Astrocyte (in vitro differentiated cells and primary cell): Measurements from ENCODE around the gene BOD1L1. TPM values are rescaled to one million over a fixed set of nuclear protein-coding genes. Genes with fewer than 3 reads are reported as not detected.
"Not testable (repeated sequence)": the region's sequence is repeated elsewhere in the genome, so short reads cannot be mapped to it uniquely, and the experiment has no call there.

Experiments
- DNase-seq: peaks from one replicate; pipeline ENCODE4 v3.0.0-alpha.2; 2010; ENCODE audit warnings: low read depth
- FAIRE-seq: peaks from 2 replicates; lab custom pipeline; 2011; peaks lifted over from hg19 to GRCh38; lab: Jason Lieb, UNC
- H2AFZ ChIP-seq: 2 replicates; pipeline ENCODE4 v1.6.0; 2012; ENCODE audit warnings: low read depth, low read length, inconsistent platforms
- H3K27ac ChIP-seq: 2 replicates; pipeline ENCODE4 v1.5.1; 2011; ENCODE audit warnings: low read depth, low read length, inconsistent platforms
- H3K27me3 ChIP-seq: 2 replicates; pipeline ENCODE4 v1.6.0; 2011; ENCODE audit warnings: low read length, inconsistent platforms; ENCODE audit not compliant: insufficient read depth
- H3K36me3 ChIP-seq: 2 replicates; pipeline ENCODE4 v1.5.1; 2011; ENCODE audit warnings: low read length, inconsistent platforms; ENCODE audit not compliant: insufficient read depth
- H3K4me1 ChIP-seq: 2 replicates; pipeline ENCODE4 v1.5.1; 2011; ENCODE audit warnings: low read length, inconsistent platforms; ENCODE audit not compliant: insufficient read depth
- H3K4me2 ChIP-seq: 2 replicates; pipeline ENCODE4 v1.6.0; 2012; ENCODE audit warnings: low read length, inconsistent platforms
- H3K4me3 ChIP-seq: 2 replicates; pipeline ENCODE4 v1.5.1; 2011; ENCODE audit warnings: low read depth, mild to moderate bottlenecking, low read length, inconsistent platforms; ENCODE audit not compliant: insufficient read depth
- H3K79me2 ChIP-seq: 2 replicates; pipeline ENCODE4 v1.6.0; 2012; ENCODE audit warnings: mild to moderate bottlenecking, low read length, inconsistent platforms; ENCODE audit not compliant: insufficient read depth
- H3K9ac ChIP-seq: 2 replicates; pipeline ENCODE4 v1.6.0; 2012; ENCODE audit warnings: mild to moderate bottlenecking, low read length, inconsistent platforms
- H3K9me3 ChIP-seq: 2 replicates; pipeline ENCODE4 v1.5.1; 2012; ENCODE audit warnings: low read depth, mild to moderate bottlenecking, low read length, inconsistent platforms; ENCODE audit not compliant: insufficient read depth
- H4K20me1 ChIP-seq: 2 replicates; pipeline ENCODE4 v1.6.0; 2012; ENCODE audit warnings: low read length, inconsistent platforms; ENCODE audit not compliant: insufficient read depth
- H3K27ac Mint-ChIP-seq: one replicate; pipeline ENCODE4 v1.8.0; 2021; ENCODE audit warnings: mild to moderate bottlenecking, mixed read lengths; ENCODE audit not compliant: unreplicated experiment
- H3K27me3 Mint-ChIP-seq: one replicate; pipeline ENCODE4 v1.8.0; 2021; ENCODE audit warnings: low read depth, mixed read lengths; ENCODE audit not compliant: unreplicated experiment
- H3K36me3 Mint-ChIP-seq: one replicate; pipeline ENCODE4 v1.8.0; 2021; ENCODE audit warnings: low read depth, mixed read lengths; ENCODE audit not compliant: unreplicated experiment
- H3K4me1 Mint-ChIP-seq: one replicate; pipeline ENCODE4 v1.8.0; 2021; ENCODE audit warnings: low read depth, mixed read lengths; ENCODE audit not compliant: unreplicated experiment
- H3K4me3 Mint-ChIP-seq: one replicate; pipeline ENCODE4 v1.8.0; 2021; ENCODE audit warnings: mild to moderate bottlenecking, moderate library complexity, mixed read lengths; ENCODE audit not compliant: unreplicated experiment
- H3K9me3 Mint-ChIP-seq: one replicate; pipeline ENCODE4 v1.8.0; 2021; ENCODE audit warnings: mild to moderate bottlenecking, mixed read lengths; ENCODE audit not compliant: unreplicated experiment
- EZH2 ChIP-seq: IDR thresholded peaks from 2 replicates; pipeline ENCODE4 v1.6.1; 2012; ENCODE audit warnings: mild to moderate bottlenecking, low read length, inconsistent platforms; ENCODE audit not compliant: insufficient read depth
- total RNA-seq: library from RNA; stranded (reverse); gene quantifications from 2 replicates; pipeline ENCODE4 v1.2.1, GENCODE V29; 2021
- TF ChIP-seq, protein P1 (sequence below): IDR thresholded peaks from 2 replicates; pipeline ENCODE4 v1.5.1; 2011; ENCODE audit warnings: low read depth, mild to moderate bottlenecking, inconsistent platforms, low read length, moderate library complexity; ENCODE audit not compliant: insufficient read depth

Gene BOD1L1
- total RNA-seq, 1 donor from 2014 or later, result 47.2 TPM

DNA sequence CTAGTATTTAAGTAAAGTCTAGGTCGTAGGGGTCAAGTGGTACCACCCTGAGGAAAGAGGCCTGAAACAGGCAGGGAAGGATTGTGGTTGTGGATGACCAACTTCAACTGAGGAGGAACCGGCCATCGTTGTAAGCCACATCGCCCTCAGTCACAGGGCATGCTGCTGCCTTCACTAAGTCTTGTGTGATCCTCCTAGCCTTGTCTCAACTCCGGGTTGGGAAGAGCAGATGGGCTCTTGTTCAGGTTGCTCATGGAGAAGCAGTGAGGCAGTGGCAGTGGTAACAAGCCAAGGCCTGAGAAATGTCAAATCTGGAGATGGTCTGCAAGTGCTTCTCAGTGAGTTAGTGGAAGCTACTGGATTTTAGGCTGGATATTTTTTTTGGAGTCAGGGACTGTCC is 60.4 kb downstream of the BOD1L1 start:
- H3K9me3 ChIP-seq, result no peaks in the 10 kb centered on the region
- H3K4me1 ChIP-seq, result no peaks in the 10 kb centered on the region
- Mint-ChIP-seq H3K4me3 (no peak overlapping the region), H3K27ac (no peak overlapping the region), H3K4me1 (no peaks in the 10 kb centered on the region), H3K9me3 (no peaks in the 10 kb centered on the region), H3K27me3 (no peaks in the 10 kb centered on the region), H3K36me3 (peaks cover 15% of the 10 kb centered on the region)
- no peak overlapping the region for H2AFZ ChIP-seq
- no peak overlapping the region for H3K9ac ChIP-seq
- TF ChIP-seq, protein P1, sequence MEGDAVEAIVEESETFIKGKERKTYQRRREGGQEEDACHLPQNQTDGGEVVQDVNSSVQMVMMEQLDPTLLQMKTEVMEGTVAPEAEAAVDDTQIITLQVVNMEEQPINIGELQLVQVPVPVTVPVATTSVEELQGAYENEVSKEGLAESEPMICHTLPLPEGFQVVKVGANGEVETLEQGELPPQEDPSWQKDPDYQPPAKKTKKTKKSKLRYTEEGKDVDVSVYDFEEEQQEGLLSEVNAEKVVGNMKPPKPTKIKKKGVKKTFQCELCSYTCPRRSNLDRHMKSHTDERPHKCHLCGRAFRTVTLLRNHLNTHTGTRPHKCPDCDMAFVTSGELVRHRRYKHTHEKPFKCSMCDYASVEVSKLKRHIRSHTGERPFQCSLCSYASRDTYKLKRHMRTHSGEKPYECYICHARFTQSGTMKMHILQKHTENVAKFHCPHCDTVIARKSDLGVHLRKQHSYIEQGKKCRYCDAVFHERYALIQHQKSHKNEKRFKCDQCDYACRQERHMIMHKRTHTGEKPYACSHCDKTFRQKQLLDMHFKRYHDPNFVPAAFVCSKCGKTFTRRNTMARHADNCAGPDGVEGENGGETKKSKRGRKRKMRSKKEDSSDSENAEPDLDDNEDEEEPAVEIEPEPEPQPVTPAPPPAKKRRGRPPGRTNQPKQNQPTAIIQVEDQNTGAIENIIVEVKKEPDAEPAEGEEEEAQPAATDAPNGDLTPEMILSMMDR, result no peak
- TF ChIP-seq EZH2, result no peak
- H3K27me3 ChIP-seq, result no peaks in the 10 kb centered on the region
- H3K27ac ChIP-seq, result no peak overlapping the region
- no peaks in the 10 kb centered on the region for H4K20me1 ChIP-seq
- H3K79me2 ChIP-seq, result no peaks in the 10 kb centered on the region
- FAIRE-seq, result no peak
- no peak overlapping the region for H3K4me2 ChIP-seq
- DNase-seq, result no peak
- H3K36me3 ChIP-seq, result peaks cover 23% of the 10 kb centered on the region
- no peak overlapping the region for H3K4me3 ChIP-seq

DNA sequence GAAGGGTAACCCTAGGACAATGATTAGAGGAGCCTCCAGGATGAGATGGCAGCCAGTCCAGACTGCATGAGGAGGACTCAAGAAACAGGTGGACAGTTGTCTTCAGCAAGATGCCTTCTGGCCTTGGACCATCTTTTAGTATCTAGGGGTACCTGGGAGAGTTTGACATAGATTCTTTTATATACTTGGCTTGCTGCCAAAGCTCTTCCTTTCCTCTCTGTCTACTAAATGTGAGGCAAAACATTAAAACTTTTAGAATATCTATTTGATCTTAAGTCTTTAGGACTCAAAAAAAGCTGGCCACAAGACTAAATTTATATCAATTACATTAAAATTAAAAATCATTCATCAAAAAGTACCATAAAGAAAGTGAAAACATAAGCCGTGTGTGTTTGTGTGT is 64.6 kb downstream of the BOD1L1 start:
- no peak overlapping the region for H3K4me2 ChIP-seq
- Mint-ChIP-seq H3K9me3 (peaks cover 12% of the 10 kb centered on the region), H3K4me1 (peaks cover 25% of the 10 kb centered on the region)

DNA sequence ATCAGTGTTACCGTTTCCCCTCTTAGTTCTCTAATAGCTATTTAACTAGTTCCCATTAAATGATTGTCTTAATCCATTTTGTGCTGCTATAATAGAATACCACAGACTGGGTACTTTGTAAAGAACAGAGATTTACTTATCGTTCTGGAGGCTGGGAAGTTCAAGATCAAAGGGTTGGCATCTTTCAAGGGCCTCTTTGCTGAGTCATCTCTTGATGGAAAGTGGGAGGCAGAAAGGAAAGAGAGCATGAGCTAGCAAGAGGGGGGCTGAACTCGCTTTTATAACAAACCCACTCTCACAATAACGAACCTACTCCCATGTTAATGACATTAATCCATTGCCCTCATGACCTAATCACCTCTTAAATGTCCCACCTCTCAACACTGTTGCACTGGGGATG is 65.9 kb downstream of the BOD1L1 start:
- DNase-seq, result no peak
- H3K4me1 Mint-ChIP-seq, result peaks cover 25% of the 10 kb centered on the region
- no peak for FAIRE-seq
- no peak overlapping the region for H3K4me2 ChIP-seq
- H3K36me3 ChIP-seq, result no peaks in the 10 kb centered on the region
- H3K9ac ChIP-seq, result no peak overlapping the region
- no peaks in the 10 kb centered on the region for H3K79me2 ChIP-seq
- no peak overlapping the region for H3K4me3 Mint-ChIP-seq
- H3K4me1 ChIP-seq, result peaks cover 12% of the 10 kb centered on the region
- H4K20me1 ChIP-seq, result no peaks in the 10 kb centered on the region
- no peak overlapping the region for H3K4me3 ChIP-seq
- H3K27ac ChIP-seq, result no peak overlapping the region
- no peak overlapping the region for H2AFZ ChIP-seq
- H3K27me3 Mint-ChIP-seq, result no peaks in the 10 kb centered on the region
- TF ChIP-seq, protein P1, result no peak
- no peak for TF ChIP-seq EZH2
- no peak overlapping the region for H3K27ac Mint-ChIP-seq
- H3K36me3 Mint-ChIP-seq, result peaks cover 2% of the 10 kb centered on the region
- peaks cover 13% of the 10 kb centered on the region for H3K9me3 Mint-ChIP-seq
- no peaks in the 10 kb centered on the region for H3K9me3 ChIP-seq
- no peaks in the 10 kb centered on the region for H3K27me3 ChIP-seq

More for the DNA sequence above, 64.6 kb downstream of the BOD1L1 start:
- Histone ChIP-seq H3K9ac (no peak overlapping the region), H3K4me1 (peaks cover 12% of the 10 kb centered on the region), H3K27ac (no peak overlapping the region), H3K79me2 (no peaks in the 10 kb centered on the region), H3K36me3 (no peaks in the 10 kb centered on the region), H3K27me3 (no peaks in the 10 kb centered on the region), H4K20me1 (no peaks in the 10 kb centered on the region), H2AFZ (no peak overlapping the region), H3K4me3 (no peak overlapping the region), H3K9me3 (no peaks in the 10 kb centered on the region)
- Mint-ChIP-seq H3K27ac (no peak overlapping the region), H3K27me3 (no peaks in the 10 kb centered on the region), H3K4me3 (no peak overlapping the region), H3K36me3 (peaks cover 2% of the 10 kb centered on the region)
- DNase-seq (no peak), FAIRE-seq (no peak)
- TF ChIP-seq, protein P1, result no peak
- TF ChIP-seq EZH2, result no peak

DNA sequence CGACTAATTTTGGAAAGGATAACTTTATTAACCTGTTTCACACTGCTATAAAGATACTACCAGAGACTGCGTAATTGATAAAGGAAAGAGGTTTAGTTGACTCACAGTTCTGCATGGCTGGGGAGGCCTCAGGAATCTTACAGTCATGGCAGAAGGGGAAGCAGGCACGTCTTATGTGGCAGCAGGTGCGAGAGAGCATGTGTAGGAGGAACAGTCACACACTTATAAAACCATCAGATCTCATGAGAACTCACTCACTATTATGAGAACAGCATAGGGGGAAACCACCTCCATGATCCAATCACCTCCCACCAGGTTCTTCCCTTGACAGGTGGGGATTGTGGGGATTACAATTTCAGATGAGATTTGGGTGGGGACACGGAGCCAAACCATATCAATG is 67.4 kb downstream of the BOD1L1 start:
- not testable (repeated sequence) for H3K36me3 ChIP-seq, DNase-seq, H3K27ac ChIP-seq, H3K36me3 Mint-ChIP-seq, H3K27me3 ChIP-seq, H3K79me2 ChIP-seq, H3K4me3 ChIP-seq, H3K27me3 Mint-ChIP-seq, H4K20me1 ChIP-seq, FAIRE-seq, H3K4me2 ChIP-seq, H3K4me3 Mint-ChIP-seq, H2AFZ ChIP-seq, H3K9me3 ChIP-seq, H3K9ac ChIP-seq
- Mint-ChIP-seq H3K9me3 (peaks cover 14% of the 10 kb centered on the region), H3K4me1 (peaks cover 25% of the 10 kb centered on the region), H3K27ac (peak overlapping the region; percentile 3)
- H3K4me1 ChIP-seq, result peaks cover 12% of the 10 kb centered on the region
